HepG2 (cell line): ENCODE results near the gene TTC24. TPM values are rescaled to one million over a fixed set of nuclear protein-coding genes. Genes with fewer than 3 reads are reported as not detected.

Source experiments
- ATAC-seq: fragments of 200-7000 bp; cut with Tn5 transposase; 3 replicates; pipeline ENCODE4 v1.9.1; 2020; ENCODE audit warnings: mild to moderate bottlenecking, moderate library complexity
- BruUV-seq: library from RNA; stranded (reverse); fragments of 400-500 nt; replicated peaks from 2 replicates; lab custom pipeline; 2021; lab: Mats Ljungman, UMichigan
- CTCF ChIA-PET: fragments of 300-600 bp; formaldehyde crosslinking; extraction: SDS; loops from one replicate; lab custom pipeline; 2021; ENCODE audit warnings: low total read pairs, inconsistent platforms, low intra/inter-chr PET ratio; lab: Yijun Ruan, JAX
- POLR2A ChIA-PET: fragments of 350-600 bp; sonication (Branson Sonifier 250); formaldehyde crosslinking; loops from one replicate; lab custom pipeline; 2020; ENCODE audit warnings: antibody characterized with exemption, inconsistent platforms; lab: Yijun Ruan, JAX
- DNase-seq: peaks from one replicate; pipeline ENCODE4 v3.0.0-alpha.2; 2015; ENCODE audit warnings: low spot score
- FAIRE-seq: peaks from 3 replicates; lab custom pipeline; 2011; peaks lifted over from hg19 to GRCh38; lab: Jason Lieb, UNC
- H2AFZ ChIP-seq: one replicate; pipeline ENCODE4 v1.6.1; 2011; ENCODE audit warnings: low read length, inconsistent platforms
- H3K27ac ChIP-seq: fragments of 300-600 bp; 3 replicates; pipeline ENCODE4 v1.8.0; 2011; ENCODE audit warnings: mixed run types, mild to moderate bottlenecking, mixed read lengths, low read length, inconsistent platforms; ENCODE audit not compliant: insufficient read depth; ENCODE audit errors: extremely low read length
- H3K27me3 ChIP-seq, 2 experiments: fragments of 200-600 bp in 1 of 2; 2 replicates in 1 of 2; 3 replicates in 1 of 2; pipeline versions ENCODE4 v1.6.0 to v1.8.0; 2011; ENCODE audit warnings: low read length in 2 of 2, mild to moderate bottlenecking in 2 of 2, moderate library complexity in 2 of 2, inconsistent platforms in 1 of 2; ENCODE audit not compliant: insufficient read depth in 2 of 2, control insufficient read depth in 1 of 2
- H3K36me3 ChIP-seq, 2 experiments: fragments of 200-600 bp in 1 of 2; replicated peaks in 1 of 2; 2 replicates in 1 of 2; 3 replicates in 1 of 2; pipeline versions ENCODE4 v1.5.1 to v1.8.0; 2011; ENCODE audit warnings: low read length in 2 of 2, inconsistent platforms in 1 of 2; ENCODE audit not compliant: insufficient read depth in 2 of 2, control insufficient read depth in 1 of 2
- H3K4me1 ChIP-seq: 2 replicates; pipeline ENCODE4 v1.5.1; 2012; ENCODE audit warnings: low read length, inconsistent platforms; ENCODE audit not compliant: insufficient read depth
- H3K4me2 ChIP-seq: 2 replicates; pipeline ENCODE4 v1.6.0; 2011; ENCODE audit warnings: low read depth, low read length, inconsistent platforms
- H3K4me3 ChIP-seq, 3 experiments: fragments of 200-600 bp in 1 of 3; sonication (generic), shearing (Covaris generic) in 1 of 3; replicated peaks in 1 of 3; 2 replicates each; pipeline ENCODE4 v1.5.1; 2011 to 2016; ENCODE audit warnings: low read length in 3 of 3, inconsistent platforms in 2 of 3, low read depth in 2 of 3, mild to moderate bottlenecking in 2 of 3, control low read depth in 1 of 3, mixed read lengths in 1 of 3; ENCODE audit not compliant: insufficient read depth in 1 of 3
- H3K79me2 ChIP-seq: one replicate; pipeline ENCODE4 v1.6.1; 2011; ENCODE audit warnings: low read length, inconsistent platforms; ENCODE audit not compliant: insufficient read depth
- H3K9ac ChIP-seq: 2 replicates; pipeline ENCODE4 v1.6.0; 2011; ENCODE audit warnings: mild to moderate bottlenecking, low read depth, low read length, inconsistent platforms; ENCODE audit not compliant: insufficient read depth
- H3K9me3 ChIP-seq: 2 replicates; pipeline ENCODE4 v1.5.1; 2012; ENCODE audit warnings: mild to moderate bottlenecking, low read length
- H4K20me1 ChIP-seq: 2 replicates; pipeline ENCODE4 v1.6.0; 2011; ENCODE audit warnings: inconsistent platforms, mild to moderate bottlenecking, low read length, moderate library complexity; ENCODE audit not compliant: insufficient read depth
- CEBPZ ChIP-seq: IDR thresholded peaks from 2 replicates; pipeline ENCODE4 v1.6.1; 2012; ENCODE audit warnings: low read length, improper control_type of control experiment
- DMAP1 ChIP-seq: IDR thresholded peaks from 2 replicates; pipeline ENCODE4 v1.6.1; 2016
- HMGXB4 ChIP-seq, 2 experiments: sonication (generic) in 1 of 2; formaldehyde crosslinking in 1 of 2; IDR thresholded peaks; 2 replicates each; pipeline versions ENCODE4 v1.4.0 to v1.6.1; 2018 to 2020; ENCODE audit warnings: missing genetic modification reagents in 2 of 2, borderline replicate concordance in 1 of 2, low read depth in 1 of 2, mild to moderate bottlenecking in 1 of 2, missing biosample characterization in 1 of 2
- IRF9 ChIP-seq: sonication (generic); formaldehyde crosslinking; IDR thresholded peaks from 2 replicates; pipeline ENCODE4 v1.8.0; 2022; ENCODE audit warnings: missing genetic modification reagents, mild to moderate bottlenecking, borderline replicate concordance
- LBX2 ChIP-seq: sonication (generic); formaldehyde crosslinking; IDR thresholded peaks from 2 replicates; pipeline ENCODE4 v1.5.0; 2020; ENCODE audit warnings: missing genetic modification reagents, mild to moderate bottlenecking, borderline replicate concordance
- SALL1 ChIP-seq: sonication (generic); formaldehyde crosslinking; IDR thresholded peaks from 2 replicates; pipeline ENCODE4 v1.8.0; 2022; ENCODE audit warnings: mild to moderate bottlenecking, missing genetic modification reagents
- ZFP91 ChIP-seq: sonication (generic); formaldehyde crosslinking; IDR thresholded peaks from 2 replicates; pipeline ENCODE4 v1.9.0; 2022; ENCODE audit warnings: missing genetic modification reagents, mild to moderate bottlenecking, borderline replicate concordance
- ZNF687 ChIP-seq: sonication (generic); formaldehyde crosslinking; IDR thresholded peaks from 2 replicates; pipeline ENCODE4 v1.5.1; 2020; ENCODE audit warnings: mild to moderate bottlenecking, missing genetic modification reagents, moderate library complexity
- ZSCAN9 ChIP-seq: IDR thresholded peaks from 2 replicates; pipeline ENCODE4 v1.6.1; 2016; ENCODE audit warnings: borderline replicate concordance
- WGBS: methylation state at CpG from one replicate; pipeline ENCODE4 v1.1.6; 2017; ENCODE audit warnings: low lambda C conversion rate; 5-methylcytosine and 5-hydroxymethylcytosine counted together
- in situ Hi-C: cut with HindIII; loops from 2 replicates; pipeline ENCODE4 v1.10.0; 2017; ENCODE audit warnings: low pct_unique_long_range_greater_than_20kb; ENCODE audit not compliant: extremely low pct_ligation_motif_present
- intact Hi-C: fragments of 100-400 bp; cut with micrococcal nuclease; formaldehyde crosslinking; loops from one replicate; pipeline ENCODE4 v1.10.0; 2022; ENCODE audit not compliant: unreplicated experiment
- polyA plus RNA-seq, 8 experiments: library from polyadenylated mRNA; depleted of rRNA in 3 of 8; stranded (reverse) in 7 of 8; unstranded in 1 of 8; fragments of >200 nt; fragmentation: Illumina TruSeq in 4 of 8; extraction: Trizol in 4 of 8; gene quantifications; 2 replicates each; pipeline versions ENCODE4 v1.2.1 to v1.2.3, GENCODE V29; 2011 to 2016; ENCODE audit warnings: low read depth in 4 of 8, missing spikeins in 1 of 8, mixed read lengths in 1 of 8; ENCODE audit not compliant: insufficient read depth in 1 of 8
- total RNA-seq, 5 experiments: library from RNA; depleted of rRNA; stranded (reverse); fragments of >200 nt; fragmentation: Illumina TruSeq; extraction: Trizol; gene quantifications; 2 replicates each; pipeline ENCODE4 v1.2.3, GENCODE V29; 2016; ENCODE audit warnings: low read depth in 1 of 5

The TTC24 gene
- total and polyA plus RNA-seq, 2 of the 13 experiments (the other 11 are each of a cell fraction or from before 2014, with no cell fraction given), result 0.13 to 0.18 TPM

DNA sequence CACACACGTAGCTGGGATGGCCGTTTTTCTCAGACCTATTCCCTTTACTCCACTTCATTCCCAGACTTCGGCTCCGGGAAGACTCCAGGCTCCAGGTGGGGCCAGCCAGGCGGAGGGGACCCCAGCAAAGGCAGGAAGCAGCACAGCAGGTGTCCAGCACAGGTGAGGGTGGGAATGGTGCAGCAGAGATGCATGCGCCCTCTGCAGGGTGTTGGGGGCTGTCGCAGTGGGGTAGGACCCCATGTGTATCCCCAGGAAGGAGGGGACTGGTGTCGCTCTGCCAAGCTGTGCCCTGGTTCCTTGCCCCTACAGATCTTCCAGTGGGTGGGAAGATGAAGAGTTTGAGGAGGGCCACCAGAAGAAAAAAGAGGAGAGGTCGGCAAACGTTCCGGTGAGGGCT is 5.3 kb downstream of the TTC24 start:
- DNase-seq (peak; percentile 28), ATAC-seq (peak; percentile 86), FAIRE-seq (no peak)
- peaks cover 6 to 35% of the 10 kb centered on the region in 2 experiments; a peak in 4 of 5 replicates for H3K27me3 ChIP-seq
- H3K4me2 ChIP-seq, result peak overlapping the region; percentile 29; the same call in 1 of the 2 replicates
- intact Hi-C loops, result loop anchor here (1.0 to 5.0 kb wide), 3 partner anchors 23 to 129 kb away; partner anchors contain the start of gene MEF2D
- no peaks in the 10 kb centered on the region for H3K9me3 ChIP-seq
- no peaks in the 10 kb centered on the region for H3K36me3 ChIP-seq
- no peaks in the 10 kb centered on the region for H3K79me2 ChIP-seq
- no peak overlapping the region for H2AFZ ChIP-seq
- 5% methylated on average over 11 of the region's 11 CpGs for WGBS
- H3K4me1 ChIP-seq, result 0 out of 2 replicates have a peak, but pooled peaks cover 14% of the 10 kb centered on the region
- in situ Hi-C loops, result no loop called here
- H4K20me1 ChIP-seq, result no peaks in the 10 kb centered on the region
- H3K9ac ChIP-seq, result no peak overlapping the region
- BruUV-seq, result no TSS peak
- CTCF ChIA-PET, result interaction anchor here (1.2 to 5.8 kb wide), 3 partner anchors 23 to 128 kb away, joined by 3 to 86 read pairs (median 7); no protein-coding TSS in a partner anchor
- POLR2A ChIA-PET, result no interaction called here
- H3K4me3 ChIP-seq, result no peak overlapping the region
- no peak overlapping the region for H3K27ac ChIP-seq
- TF ChIP-seq ZFP91 (0 out of 2 replicates have a peak, but pooled peaks have one; percentile 36), ZSCAN9 (CRISPR knock-in tag) (no peak), DMAP1 (CRISPR knock-in tag) (no peak), CEBPZ (no peak), HMGXB4 (CRISPR knock-in tag; IDR thresholded peaks at IDR 0.05; ENCODE audit: borderline replicate concordance in 1 of 2, low read depth in 1 of 2) (0 out of 4 replicates have a peak, but pooled peaks of 1 of the 2 experiments have one; percentile 20), SALL1 (peak; percentile 14; the same call in 1 of the 2 replicates), ZNF687 (CRISPR knock-in tag) (peak; percentile 32; the same call in 1 of the 2 replicates), LBX2 (CRISPR knock-in tag) (no peak), IRF9 (0 out of 2 replicates have a peak, but pooled peaks have one; percentile 33)
